NCI-H128 (cell line): ENCODE measurements around the gene MED12L.

ENCODE experiments used
- DNase-seq: peaks from one replicate; lab custom pipeline; 2025; ENCODE audit not compliant: unreplicated experiment; lab: John Stamatoyannopoulos, UW

MED12L gene

GRCh38 chr3:151443583-151443982 is 358.1 kb downstream of the MED12L start:
- no peak for DNase-seq

DNA sequence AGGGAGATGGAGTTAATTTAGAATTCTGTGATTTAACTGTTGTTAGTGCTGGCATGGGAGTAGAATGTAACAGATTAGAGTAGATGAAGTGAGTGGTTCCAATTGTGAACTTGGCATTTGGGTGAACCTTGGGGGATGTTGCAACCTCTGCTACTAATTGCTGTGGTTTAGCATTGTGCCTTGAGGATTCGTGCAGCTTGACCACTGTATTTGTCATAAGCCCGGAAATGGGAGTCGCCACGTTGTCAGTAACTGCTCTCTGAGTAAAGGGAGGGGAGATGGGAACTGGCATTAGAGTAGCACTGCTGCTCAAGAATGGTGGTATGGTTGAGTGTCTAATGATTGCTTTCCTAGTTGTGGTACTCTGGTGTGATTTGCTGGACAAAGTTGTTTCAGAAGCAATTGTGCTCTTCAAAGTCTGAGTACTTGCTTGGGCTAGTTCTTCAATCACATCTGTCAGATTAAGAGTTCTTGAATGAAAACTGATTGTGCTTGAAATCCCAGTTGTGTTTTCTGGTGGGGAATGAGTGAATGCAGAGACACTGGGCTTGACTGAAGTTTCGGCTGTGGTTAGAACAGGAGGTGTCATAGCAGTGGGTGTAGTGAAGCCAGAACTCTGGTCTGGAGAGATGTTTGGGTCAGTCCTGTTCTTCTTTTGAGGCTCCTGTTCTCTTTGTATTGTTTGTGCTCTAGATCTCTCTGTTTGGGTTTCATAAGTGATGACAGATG is 360.0 kb downstream of the MED12L start:
- no peak for DNase-seq

DNA sequence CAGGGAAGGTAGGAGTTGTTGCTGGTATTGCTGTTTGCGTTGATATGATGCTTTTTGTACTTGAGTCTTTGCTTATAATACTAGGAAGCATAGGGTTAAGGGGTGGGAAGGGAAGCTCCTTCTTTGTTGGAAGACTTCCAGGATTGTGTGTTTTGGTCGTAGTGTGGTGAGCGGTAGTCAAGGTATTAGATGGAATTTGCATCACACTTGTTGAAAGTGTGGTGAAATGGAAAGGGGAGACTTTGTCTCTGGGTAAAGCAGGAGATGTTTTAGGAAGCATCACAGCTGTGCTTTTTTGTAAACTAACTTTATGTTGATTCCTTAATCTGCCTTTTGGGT is 360.5 kb downstream of the MED12L start:
- no peak for DNase-seq

DNA sequence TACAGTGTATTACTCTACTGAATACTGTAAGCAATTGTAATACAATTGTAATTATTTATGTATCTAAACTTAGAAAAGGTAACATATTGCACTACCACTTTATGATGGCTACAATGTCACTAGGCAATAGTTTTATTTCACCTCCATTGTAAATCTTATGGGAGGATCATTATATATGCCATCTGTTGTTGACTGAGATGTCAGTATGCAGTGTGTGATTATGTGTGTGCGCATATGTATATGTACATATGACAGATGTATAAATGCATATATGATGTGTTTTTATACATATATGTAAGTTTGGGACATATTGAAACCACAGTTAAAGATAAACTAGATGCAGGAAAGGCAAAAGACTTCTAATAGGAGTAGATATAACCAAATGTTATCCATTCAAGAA is 366.9 kb downstream of the MED12L start:
- DNase-seq, result no peak

DNA sequence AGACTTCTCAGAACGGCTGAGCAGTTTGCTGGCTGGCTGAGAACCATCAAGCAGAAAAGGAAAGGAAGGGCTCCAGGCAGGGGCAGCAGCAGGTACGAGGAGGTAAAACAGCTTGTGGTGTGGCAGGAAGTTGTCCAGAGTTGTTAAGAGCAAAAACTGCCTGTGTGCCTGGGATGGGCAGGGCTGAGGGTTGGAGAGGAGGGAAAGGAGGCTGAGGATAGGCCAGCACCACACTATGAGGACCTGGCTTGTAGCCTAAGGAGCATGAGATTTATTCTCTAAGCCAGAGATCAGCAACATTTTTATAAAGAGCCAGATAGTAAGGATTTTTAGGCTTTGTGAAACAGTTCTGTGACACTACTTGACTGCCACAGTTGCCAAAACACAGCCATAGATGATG is 367.4 kb downstream of the MED12L start:
- no peak for DNase-seq

DNA sequence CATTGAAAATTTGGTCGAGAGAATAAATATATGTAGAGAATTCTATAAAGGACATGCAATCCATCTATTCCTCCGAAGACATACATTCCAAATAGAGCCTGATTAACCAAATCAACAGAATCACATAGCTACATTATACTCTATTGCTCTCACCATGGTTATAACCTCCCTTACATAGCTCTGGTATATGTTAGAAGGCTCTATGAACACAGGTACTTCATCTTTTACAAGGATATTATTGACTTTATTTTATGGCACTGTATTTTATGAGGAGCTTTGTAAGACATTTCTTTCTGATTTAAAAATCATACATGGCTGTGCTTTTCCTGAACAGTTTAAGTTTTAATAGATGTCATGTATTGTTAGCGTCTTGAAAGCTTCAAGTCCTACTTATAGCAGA is 370.6 kb downstream of the MED12L start:
- no peak for DNase-seq

- DNase-seq, result no peak
Observed at GRCh38 chr3:151459358-151459757, 373.9 kb downstream of the MED12L start.

GRCh38 chr3:151460228-151460627 is 374.8 kb downstream of the MED12L start:
- no peak for DNase-seq

DNA sequence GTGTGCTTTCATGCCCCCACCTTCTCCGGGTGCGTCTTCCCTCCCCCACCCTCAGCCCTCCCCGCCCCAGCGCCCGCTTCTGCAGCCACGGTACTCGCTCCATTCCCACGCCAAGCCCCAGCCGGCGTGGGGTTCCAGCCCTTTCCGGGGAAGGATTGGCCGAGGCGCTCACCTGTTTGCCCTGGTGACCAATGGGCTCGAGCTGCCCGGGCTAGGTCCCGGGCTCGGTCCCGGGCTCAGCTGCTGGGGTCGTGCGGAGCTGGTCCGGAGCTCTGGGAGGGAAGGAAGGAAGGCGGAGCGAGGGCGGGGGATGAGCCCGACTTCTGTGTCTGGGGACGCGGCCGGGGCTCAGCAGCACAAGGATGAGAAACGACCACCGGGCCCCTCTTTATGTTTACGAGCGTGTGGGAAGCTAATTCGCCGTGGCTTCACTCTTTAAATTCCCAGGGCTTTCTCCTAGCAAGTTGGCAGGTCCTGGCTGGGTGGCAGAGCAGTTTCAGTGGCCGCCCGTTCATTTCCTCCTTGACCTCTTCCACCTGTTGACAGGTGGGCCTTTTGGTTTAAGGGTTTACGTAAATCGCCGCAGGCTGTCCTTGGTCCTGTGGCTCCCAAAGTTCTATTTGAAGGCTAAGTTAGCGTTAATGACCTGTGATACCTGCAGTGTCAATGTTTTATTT is 375.4 kb downstream of the MED12L start, which contains the start of gene IGSF10:
Gene IGSF10 (minus strand): TSS at position 288 of the 677 bp plus-strand sequence. CDS start 2,352 bp downstream, outside the sequence.
- no peak for DNase-seq

- no peak for DNase-seq
Observed at GRCh38 chr3:151462278-151462780, 376.9 kb downstream of the MED12L start.

DNA sequence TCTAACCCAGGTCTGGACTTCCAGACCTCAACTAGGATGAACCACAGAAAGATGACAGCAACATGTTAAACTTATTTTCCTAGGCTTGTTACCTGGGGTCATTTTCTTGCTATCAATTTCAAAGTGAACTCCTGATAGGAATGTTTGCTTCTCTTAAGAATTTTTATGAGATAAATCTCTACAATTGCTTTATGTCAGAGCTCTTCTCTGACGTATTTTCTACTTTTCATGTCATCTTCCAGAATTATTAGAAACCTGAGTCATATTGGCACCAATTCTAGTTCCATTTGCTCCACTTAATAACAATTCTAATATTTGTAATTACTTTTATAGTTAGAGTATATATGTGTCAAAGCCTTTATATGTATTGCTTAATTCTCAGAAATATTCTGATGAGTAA is 377.5 kb downstream of the MED12L start:
- no peak for DNase-seq

DNA sequence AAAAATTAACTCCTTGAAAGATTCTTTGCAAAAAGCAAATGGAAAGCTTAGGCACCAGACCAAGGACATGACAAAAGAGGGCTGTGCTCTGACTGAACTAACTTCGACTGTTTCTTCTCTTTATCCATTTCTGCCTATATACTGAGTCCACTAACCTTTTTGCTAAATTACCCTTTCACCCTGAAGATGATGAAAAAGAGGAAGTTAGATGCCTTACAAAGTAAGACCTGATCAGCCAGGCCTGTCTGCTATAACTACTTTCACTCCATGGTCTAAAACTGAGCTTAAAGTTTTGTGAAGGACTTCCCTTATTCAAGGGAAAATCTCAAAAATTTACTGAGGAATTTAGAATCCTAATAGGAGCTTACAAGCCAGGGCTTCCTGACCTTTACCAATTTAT is 381.6 kb downstream of the MED12L start:
- no peak for DNase-seq

DNA sequence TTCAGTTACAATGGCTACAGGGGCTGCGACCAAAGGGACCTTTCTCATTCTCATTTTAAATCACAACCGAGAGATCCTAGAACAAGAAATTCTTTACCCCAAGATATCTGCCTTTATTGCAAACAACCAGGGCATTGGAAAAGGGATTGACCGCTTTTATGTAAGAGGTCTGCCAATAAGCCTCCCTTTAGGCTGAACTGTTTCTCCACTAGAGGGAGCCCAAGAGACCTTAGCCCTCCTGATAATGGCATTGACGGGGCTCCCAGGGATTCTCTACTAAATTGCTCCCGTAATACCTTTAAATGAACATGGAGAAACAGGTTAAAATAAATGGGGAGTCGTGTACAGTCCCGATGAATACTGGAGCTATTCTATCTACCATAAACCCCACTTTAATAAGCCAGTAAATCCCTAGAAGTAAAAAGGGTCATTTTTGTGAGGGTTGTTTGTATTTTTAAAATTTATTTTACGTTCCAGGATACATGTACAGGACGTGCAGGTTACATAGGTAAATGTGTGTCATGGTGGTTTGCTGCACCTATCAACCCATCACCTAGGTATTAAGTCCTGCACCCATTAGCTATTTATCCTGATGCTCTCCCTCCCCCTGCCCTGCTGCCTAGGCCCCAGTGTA is 382.9 kb downstream of the MED12L start:
- peak; percentile 8 for DNase-seq

DNA sequence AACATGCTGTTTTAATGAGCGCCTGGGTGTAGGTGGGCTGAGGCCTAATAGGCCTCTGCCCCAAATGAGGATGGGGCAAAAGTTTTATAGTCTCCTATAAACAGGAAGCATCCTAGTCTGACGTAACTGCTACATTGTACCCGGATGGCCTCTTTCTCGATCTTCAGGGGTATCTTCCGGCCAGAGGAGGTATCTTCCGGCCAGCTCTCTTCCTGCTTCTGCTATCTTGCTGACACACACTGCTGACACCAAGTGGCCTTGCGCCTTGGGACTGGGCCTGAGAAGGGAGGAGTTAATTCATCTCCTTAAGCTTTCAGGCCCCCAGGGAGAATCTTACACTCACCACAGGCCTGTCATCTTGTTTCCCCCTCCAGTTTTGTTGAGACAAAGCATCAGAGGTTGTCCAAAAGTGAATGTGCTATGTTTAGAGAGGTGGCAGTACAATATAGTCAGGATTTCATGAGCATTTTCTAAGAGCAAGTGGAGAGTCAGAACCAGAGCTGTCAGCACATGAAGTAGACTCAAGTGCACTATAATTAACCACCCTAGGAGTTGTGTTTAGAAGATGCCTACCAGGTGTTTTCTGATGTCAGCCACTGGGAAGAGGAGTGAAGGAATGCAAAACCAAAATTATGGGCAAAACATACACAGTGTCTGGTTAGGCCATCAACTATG is 391.0 kb downstream of the MED12L start:
- DNase-seq, result no peak

- no peak for DNase-seq
Observed at GRCh38 chr3:151477591-151478334, 392.3 kb downstream of the MED12L start.

DNA sequence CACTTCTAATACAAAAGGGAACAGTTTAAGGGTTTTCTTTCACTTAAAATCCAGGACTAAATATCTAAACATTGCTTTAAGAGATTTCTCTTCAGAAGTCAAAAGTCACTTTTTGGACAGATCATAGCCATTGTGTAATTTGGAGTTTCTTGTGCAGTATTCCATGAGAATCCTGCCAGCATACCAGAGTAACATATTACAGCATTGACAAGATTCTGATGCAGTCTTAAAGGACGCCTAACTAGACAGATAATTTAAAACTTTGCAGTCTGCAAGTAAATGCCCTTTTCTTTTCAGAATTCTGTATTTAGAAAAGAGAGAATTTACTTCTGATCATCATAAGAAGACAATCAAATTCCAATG is 392.9 kb downstream of the MED12L start:
- DNase-seq, result no peak

DNA sequence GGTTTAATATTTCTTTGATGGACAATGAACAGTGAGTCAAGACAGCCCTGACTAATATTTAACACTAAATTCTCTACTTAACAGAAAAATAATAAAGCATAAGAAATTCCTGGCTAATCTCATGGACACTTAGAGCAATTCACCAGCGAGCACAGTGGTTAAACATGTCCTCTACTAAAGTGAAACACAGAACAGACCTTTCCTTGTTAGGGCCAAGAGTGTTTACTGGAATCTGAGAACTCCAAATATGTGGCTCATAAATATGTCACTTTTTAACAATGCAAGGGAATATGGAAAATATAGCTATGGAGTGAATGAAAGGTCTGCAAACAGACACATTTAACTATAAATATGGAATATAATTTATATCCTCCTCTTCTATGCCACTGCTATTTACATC is 394.0 kb downstream of the MED12L start:
- no peak for DNase-seq

GRCh38 chr3:151480492-151480891 is 395.0 kb downstream of the MED12L start:
- DNase-seq, result no peak

- no peak for DNase-seq
Observed at GRCh38 chr3:151483488-151483887, 398.0 kb downstream of the MED12L start.

DNA sequence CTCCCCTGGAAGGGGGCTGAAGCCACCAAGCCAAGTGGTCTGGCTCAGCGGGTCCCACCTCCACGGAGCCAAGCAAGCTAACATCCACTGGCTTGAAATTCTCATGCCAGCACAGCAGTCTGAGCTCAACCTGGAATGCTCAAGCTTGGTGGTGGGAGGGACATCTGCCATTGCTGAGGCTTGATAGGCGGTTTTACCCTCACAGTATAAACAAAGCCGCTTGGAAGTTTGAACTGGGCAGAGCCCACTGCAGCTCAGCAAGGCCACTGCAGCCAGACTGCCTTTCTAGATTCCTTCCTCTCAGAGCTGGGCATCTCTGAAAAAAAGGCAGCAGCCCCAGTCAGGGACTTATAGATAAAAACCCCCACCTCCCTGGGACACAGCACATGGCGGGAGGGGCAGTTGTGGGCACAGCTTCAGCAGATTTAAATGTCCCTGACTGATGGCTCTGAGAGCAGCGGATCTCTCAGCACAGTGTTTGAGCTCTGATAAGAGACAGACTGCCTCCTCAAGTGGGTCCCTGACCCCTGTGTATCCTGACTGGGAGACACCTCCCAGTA is 398.6 kb downstream of the MED12L start:
- no peak for DNase-seq
